SH-SY5Y (cell line): ENCODE measurements around the gene SERPINA6.

ENCODE experiments used
- GATA2 ChIP-seq: IDR thresholded peaks from 2 replicates; pipeline ENCODE4 v1.6.1; 2011; ENCODE audit warnings: mild to moderate bottlenecking, low read depth, low read length
- GATA3 ChIP-seq: IDR thresholded peaks from 2 replicates; pipeline ENCODE4 v1.6.1; 2011; ENCODE audit warnings: low read depth, mild to moderate bottlenecking, low read length, moderate library complexity

The SERPINA6 gene

DNA sequence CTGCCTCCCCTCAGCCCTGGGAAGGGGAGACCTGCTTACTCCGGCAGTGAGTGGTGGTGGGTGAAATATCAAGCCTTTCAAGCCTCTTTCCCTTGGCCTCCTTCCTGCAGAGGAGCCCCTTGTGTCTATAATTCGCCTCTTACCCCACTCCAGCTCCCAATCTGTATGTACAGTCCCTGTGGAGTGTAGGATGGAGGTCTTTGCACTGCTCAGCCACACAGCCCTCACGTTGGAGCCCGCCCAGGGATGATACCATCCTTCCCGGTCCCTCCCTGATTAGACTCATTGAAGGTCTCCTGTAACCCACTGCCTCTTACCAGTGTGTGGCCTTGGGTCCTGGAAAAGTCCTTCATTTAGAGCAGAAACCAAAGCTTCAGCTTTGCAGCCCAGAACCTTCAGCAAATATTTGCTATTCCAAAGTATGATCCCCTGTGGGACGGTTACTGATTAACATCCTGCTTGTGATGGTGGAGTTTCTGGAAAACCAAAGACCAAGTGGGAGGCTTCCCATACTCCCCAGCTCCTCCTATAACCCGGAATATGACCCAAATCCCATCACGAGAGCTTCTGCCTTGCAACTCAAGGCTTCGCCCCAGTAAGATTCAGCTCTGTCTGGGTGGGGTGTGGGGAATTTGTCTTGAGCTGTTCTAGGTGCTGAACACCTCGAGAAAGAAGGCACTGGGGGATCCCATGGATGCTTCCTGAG is 30.1 kb downstream of the SERPINA6 start, which contains the start of gene SERPINA10:
Gene SERPINA10 (minus strand): TSS at position 397 of the 706 bp plus-strand sequence. CDS start 2,675 bp downstream, outside the sequence.
- no peak for TF ChIP-seq GATA3
- no peak for TF ChIP-seq GATA2

DNA sequence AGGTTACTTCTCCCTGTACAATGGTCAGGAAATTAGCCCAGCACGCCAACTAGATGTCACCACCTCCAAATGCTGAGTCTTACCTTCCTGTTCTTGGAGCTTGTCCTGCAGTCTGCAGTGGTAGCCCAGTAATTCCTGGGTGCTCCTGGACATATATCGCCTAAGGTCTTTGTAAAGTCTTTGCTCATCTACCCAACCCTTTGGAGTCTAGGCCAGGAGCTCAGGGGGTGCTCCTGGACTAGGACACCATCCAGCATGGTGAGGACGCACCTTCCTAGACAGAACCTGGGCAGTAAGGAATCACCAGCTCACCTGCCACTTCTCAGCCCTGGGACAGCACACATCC is 30.6 kb downstream of the SERPINA6 start:
- TF ChIP-seq GATA3 (no peak), GATA2 (no peak)

DNA sequence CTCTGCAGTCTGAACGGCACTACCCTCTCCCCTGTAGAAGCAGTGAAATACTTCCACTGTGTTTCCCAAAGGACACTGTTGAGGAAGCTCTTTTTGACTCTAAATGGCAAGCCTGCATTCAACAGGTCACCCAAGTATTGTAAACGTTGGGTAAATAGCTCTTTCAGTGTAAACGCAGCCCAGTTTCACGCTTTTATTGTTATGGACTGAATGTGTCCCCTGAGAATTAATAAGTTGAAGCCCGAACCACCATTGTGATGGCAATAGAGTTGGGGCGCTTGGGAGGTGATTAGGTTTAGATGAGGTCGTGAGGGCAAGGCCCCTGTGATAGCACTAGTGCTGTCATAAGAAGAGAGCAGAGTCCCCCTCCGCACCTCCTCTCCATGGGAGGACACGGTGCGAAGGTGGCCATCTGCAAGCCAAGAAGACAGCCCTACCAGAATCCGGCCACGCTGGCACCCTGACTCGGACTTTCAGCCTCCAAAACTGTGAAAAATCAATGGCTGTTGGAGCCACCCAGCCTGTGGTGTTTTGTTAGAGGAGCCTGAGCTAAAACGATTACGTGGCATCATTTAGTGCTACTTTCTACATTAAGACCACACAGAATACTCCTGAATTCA is 31.1 kb downstream of the SERPINA6 start:
- no peak for TF ChIP-seq GATA2

DNA sequence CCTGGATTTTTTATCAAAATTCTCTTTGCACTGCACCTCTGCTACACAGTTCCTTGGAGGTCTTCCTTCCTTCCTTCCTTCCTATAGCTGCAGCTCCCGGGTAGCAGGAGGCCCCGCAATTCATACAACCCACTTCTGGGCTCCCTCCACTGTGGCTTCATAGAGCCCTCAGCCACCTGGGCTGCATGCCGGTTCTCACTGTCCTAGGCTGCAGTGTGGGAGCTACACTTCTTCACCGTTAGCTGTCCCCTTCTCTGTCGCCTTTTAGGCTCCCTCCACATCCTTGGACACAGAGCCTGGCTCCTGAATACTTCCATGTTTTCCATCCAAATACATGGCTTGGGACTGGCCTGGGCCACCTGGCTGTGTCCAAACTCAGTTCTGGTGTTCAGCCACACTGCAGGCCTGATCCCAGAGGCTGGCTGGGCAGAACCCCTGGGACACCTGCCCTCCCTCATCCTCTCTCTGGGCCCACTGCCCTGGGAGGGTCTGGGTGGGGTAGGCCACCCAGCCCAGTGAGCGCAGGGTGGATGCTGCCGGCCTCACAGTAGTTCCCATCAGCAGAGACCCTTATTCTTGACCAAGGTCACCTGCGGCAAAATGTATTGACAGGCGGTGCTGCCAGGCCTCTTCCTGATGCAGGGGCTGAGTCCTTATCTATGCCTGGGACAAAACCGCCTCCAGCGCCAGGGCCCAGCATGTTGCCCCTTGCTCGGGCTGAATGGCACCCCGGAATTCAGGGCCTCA is 31.8 kb downstream of the SERPINA6 start:
- TF ChIP-seq GATA3 = no peak
- TF ChIP-seq GATA2 = no peak

DNA sequence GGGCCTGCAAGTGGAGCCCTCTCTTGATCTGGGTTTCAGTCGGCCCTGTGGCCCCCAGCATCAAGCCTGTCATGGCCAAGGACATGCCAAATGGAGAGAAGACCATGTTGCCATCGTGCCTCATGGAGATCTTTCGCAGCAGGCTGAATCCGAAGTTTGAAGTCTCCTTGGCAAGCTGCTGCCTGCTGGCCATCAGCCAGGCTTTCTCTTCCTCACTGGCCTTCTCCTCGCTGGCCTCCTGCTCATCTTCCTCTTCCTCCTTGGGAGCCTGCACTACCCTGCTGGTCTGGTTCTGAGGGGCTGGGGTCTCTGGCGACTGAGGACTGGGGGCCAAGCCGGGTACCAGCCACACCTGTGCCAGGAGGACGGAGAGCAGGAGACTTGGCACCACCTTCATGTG is 32.9 kb downstream of the SERPINA6 start:
- TF ChIP-seq GATA2 = no peak
- no peak for TF ChIP-seq GATA3

DNA sequence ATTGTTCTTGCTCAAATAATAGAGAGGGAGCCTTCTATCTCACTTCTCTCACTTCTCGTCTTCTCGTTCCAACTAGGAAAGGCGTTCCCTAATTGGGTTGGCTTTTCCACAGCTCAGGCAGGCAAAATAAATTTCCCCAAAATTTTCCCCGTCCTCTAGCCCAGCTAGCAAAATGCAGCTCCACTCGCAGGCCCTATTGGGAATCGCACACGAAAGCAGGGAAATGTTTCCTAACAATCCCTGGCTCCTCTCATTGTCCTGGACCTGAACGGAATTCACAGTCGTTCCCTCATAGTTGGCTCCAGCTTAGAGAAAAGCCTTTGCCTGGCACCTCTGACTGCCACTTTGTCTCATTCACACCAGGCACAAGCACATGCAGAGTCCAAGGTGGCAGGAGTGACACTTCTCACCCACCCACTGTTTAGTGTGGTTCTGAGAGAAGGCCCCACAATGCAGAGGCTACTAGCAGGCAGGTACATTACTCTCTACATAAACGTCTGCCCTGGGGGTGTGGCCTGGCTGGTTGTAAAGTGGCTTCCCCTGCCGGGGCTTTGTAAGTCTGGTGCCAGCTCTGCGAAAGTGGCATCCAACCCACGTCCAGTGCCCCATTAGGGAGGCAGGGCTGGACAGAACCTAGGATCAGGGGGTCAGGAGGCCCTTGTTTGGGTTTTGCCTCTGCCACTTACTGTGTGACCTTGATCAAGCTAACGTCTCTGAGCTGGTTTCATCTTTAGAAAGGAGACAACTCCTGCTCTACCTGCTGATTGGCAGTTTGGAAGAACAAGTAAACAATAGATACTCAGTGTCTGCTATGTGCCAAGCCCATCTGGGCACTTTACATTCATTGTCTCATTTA is 34.3 kb downstream of the SERPINA6 start:
- no peak for TF ChIP-seq GATA2
- TF ChIP-seq GATA3 = no peak

DNA sequence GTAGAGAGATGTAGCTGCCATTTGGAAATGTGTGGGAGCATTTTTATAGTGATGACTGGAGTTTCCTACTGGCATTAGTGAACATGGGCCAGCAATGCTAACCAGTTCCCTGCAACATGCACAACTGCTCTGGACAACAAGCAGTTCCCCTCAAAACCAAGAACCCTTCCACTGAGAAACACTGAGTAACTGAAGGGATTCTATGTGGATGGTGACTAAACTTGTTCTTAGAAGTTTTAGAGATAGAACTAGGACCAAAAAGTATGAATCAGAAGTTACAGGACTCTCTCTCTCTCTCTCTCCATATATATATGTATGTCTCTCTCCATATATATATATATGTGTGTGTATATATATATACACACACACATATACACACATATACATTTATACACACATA is 38.0 kb downstream of the SERPINA6 start:
- TF ChIP-seq GATA3 (no peak), GATA2 (no peak)

DNA sequence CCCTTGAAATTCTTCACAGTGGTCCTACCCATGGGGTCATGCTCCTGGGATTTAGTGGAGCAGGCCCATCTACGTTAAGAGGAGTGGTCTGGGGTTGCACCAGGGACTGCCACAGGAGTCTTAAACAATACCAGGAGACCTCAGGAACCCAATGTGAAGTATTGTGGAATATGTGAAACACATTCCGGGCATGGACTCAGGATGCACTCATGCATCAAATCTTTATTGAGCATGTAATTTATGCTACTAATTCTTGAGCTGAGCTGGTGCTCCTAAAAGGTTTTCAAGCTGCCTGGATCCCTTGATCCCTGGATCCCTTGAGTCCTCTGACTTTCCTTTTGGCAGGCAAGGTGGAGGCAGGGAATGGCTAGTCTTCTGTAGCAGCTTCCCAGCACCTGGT is 38.9 kb downstream of the SERPINA6 start:
- TF ChIP-seq GATA3 (no peak), GATA2 (no peak)

DNA sequence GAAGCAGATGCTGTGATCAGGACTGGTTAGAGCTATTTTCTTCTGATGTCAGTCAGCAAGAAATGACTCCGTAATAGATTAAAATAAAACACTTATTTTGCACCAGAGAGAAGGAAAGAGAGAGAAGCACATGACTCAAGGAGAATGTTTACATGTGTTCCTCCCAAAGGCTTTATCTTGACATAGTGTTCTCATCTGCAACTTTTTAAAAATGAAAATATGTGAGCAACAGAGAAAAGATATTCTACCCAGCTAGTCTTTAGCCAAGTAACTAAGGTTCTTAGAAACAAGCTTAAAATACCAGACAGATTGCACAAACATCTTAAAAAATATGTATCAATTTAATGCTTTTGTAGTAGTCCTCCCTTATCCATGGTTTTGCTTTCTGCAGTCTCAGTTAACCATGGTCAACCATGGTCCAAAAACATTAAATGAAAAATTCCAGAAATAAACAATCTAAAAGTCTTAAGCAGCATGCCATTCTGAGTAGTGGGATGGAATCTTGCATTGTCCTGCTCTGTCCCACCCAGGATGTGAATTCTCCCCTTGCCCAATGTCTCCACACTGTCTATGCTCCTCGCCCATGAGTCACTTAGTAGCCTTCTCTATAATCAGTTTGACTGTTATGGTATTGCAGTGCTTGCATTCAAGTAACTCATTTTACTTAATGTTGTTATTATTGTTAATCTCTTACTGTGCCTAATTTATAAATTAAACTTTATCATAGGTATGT is 40.0 kb downstream of the SERPINA6 start:
- TF ChIP-seq GATA2 (no peak), GATA3 (no peak)

DNA sequence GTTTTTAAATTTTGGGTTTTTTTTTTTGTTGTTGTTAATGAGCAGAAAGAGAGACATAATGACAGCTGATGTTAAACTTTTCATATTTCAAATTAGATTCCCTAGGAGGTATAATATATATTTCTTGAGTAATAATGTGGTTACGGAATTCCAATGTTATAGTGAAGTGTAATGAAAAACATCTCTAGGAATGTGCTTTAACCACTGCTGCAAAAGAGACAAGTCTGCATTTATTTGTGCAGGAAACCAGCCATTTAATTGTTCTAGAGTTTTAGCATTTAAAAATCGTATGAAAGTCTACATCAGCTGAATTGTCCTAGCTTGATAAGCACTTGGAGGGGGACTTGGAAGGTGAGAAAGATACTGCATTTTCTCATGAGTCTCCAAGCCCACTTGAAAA is 44.4 kb downstream of the SERPINA6 start:
- TF ChIP-seq GATA2 (no peak), GATA3 (no peak)

DNA sequence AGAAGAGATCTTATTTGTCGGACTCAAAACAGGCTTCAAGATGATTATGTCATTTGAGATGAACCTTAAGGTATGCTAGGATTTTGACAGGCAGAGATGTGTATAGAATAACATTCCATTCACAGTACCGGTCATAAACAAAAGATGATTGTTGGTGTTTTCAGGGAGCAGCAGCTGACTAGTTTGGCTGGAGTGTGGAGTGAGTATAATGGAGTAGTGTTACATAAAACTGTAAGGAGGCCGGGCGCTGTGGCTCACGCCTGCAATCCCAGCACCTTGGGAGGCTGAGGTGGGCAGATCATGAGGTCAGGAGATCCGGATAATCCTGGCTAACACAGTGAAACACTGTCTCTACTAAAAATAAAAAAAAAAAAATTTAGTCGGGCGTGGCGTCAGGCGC is 54.0 kb downstream of the SERPINA6 start:
- TF ChIP-seq GATA3 (no peak), GATA2 (no peak)

DNA sequence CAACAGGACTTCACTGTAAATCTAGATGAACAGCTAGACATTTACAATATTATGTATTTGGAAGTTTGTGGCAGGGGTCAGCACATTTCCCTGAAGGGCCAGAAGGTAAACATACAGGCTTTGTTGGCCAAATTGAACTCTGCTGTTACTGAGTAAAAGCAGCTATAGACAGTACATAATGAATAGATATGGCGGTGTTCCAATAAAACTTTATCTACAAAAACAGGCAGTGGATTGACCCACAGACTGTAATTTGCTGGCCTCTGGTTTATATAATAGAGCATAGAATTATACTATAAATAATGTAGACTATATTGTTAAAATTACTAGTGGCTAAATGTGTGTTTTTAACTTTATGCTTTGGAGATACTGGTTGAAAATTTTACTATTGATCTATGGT is 55.8 kb downstream of the SERPINA6 start:
- TF ChIP-seq GATA3 (no peak), GATA2 (no peak)
